SKM-1 treated with dmso at 0.1 percent for 144 hours (cell line): Measurements from ENCODE around the gene KCNT1.

ENCODE experiments used
- DNase-seq: peaks from one replicate; lab custom pipeline; 2025; ENCODE audit not compliant: unreplicated experiment; lab: John Stamatoyannopoulos, UW

Gene KCNT1

GRCh38 chr9:135840539-135840938, 138.6 kb downstream of the KCNT1 start:
- no peak for DNase-seq
